WTC11 (cell line): Measurements from ENCODE around the gene MED26. TPM values are rescaled to one million over a fixed set of nuclear protein-coding genes. Genes with fewer than 3 reads are reported as not detected.

Experiments
- ATAC-seq: fragments of 200-7000 bp; cut with Tn5 transposase; 2 replicates; pipeline ENCODE4 v1.10.0; 2021; ENCODE audit warnings: mild to moderate bottlenecking, moderate library complexity
- CTCF ChIA-PET: fragments of 300-600 bp; sonication (Branson Sonifier 250); formaldehyde crosslinking; loops from one replicate; lab custom pipeline; 2021; ENCODE audit warnings: antibody characterized with exemption; lab: Charles Lee
- POLR2A ChIA-PET: fragments of 350-600 bp; sonication (Branson Sonifier 250); formaldehyde crosslinking; loops from one replicate; lab custom pipeline; 2021; ENCODE audit warnings: antibody characterized with exemption; lab: Charles Lee
- DNase-seq: peaks from one replicate; pipeline ENCODE4 v3.0.0; 2021; ENCODE audit warnings: low spot score
- H3K27ac Mint-ChIP-seq: 2 replicates; pipeline ENCODE4 v1.8.0; 2021; ENCODE audit warnings: mixed read lengths
- H3K27me3 Mint-ChIP-seq: 2 replicates; pipeline ENCODE4 v1.8.0; 2021; ENCODE audit warnings: low read depth, mild to moderate bottlenecking, moderate library complexity, mixed read lengths
- H3K36me3 Mint-ChIP-seq: 2 replicates; pipeline ENCODE4 v1.8.0; 2021; ENCODE audit warnings: mixed read lengths
- H3K4me1 Mint-ChIP-seq: 2 replicates; pipeline ENCODE4 v1.8.0; 2022; ENCODE audit warnings: mixed read lengths
- H3K4me3 Mint-ChIP-seq: 2 replicates; pipeline ENCODE4 v1.8.0; 2021; ENCODE audit warnings: mild to moderate bottlenecking, moderate library complexity, mixed read lengths
- H3K9me3 Mint-ChIP-seq: 2 replicates; pipeline ENCODE4 v1.8.0; 2021; ENCODE audit warnings: mixed read lengths
- FOXP1 ChIP-seq: sonication (generic); formaldehyde crosslinking; IDR thresholded peaks from 2 replicates; pipeline ENCODE4 v1.8.0; 2022; ENCODE audit warnings: missing genetic modification reagents, mild to moderate bottlenecking, moderate library complexity, borderline replicate concordance
- GTF2I ChIP-seq: fragments of 250-450 bp; sonication (Bioruptor Pico); conservative IDR thresholded peaks from 2 replicates; pipeline ENCODE4 v1.4.0; 2021; ENCODE audit warnings: mild to moderate bottlenecking
- HMGA2 ChIP-seq: fragments of 250-450 bp; sonication (Bioruptor Pico); IDR thresholded peaks from 2 replicates; pipeline ENCODE4 v1.4.0; 2021; ENCODE audit warnings: mild to moderate bottlenecking, moderate library complexity
- JAZF1 ChIP-seq: fragments of 250-450 bp; sonication (Bioruptor Pico); IDR thresholded peaks from 2 replicates; pipeline ENCODE4 v1.9.0; 2021; ENCODE audit warnings: moderate library complexity, mild to moderate bottlenecking, inconsistent platforms
- JUN ChIP-seq: sonication (generic); formaldehyde crosslinking; IDR thresholded peaks from 2 replicates; pipeline ENCODE4 v1.8.0; 2023; ENCODE audit warnings: mild to moderate bottlenecking, missing genetic modification reagents
- NR1H2 ChIP-seq: sonication (generic); formaldehyde crosslinking; IDR thresholded peaks from 2 replicates; pipeline ENCODE4 v1.9.0; 2021; ENCODE audit warnings: mild to moderate bottlenecking, moderate library complexity, missing genetic modification reagents
- NR2C2 ChIP-seq: sonication (generic); formaldehyde crosslinking; IDR thresholded peaks from 2 replicates; pipeline ENCODE4 v1.8.0; 2022; ENCODE audit warnings: mild to moderate bottlenecking, missing genetic modification reagents
- NR3C1 ChIP-seq: sonication (generic); formaldehyde crosslinking; conservative IDR thresholded peaks from 2 replicates; pipeline ENCODE4 v1.8.1; 2023; ENCODE audit warnings: low read depth, mild to moderate bottlenecking, missing genetic modification reagents
- SP1 ChIP-seq: sonication (generic); formaldehyde crosslinking; conservative IDR thresholded peaks from 2 replicates; pipeline ENCODE4 v1.8.1; 2022; ENCODE audit warnings: missing genetic modification reagents
- TCF7 ChIP-seq: sonication (generic); formaldehyde crosslinking; IDR thresholded peaks from 2 replicates; pipeline ENCODE4 v1.8.0; 2022; ENCODE audit warnings: mild to moderate bottlenecking, low read depth, missing genetic modification reagents, moderate library complexity
- TEAD1 ChIP-seq: sonication (generic); formaldehyde crosslinking; IDR thresholded peaks from 2 replicates; pipeline ENCODE4 v1.8.0; 2022; ENCODE audit warnings: mild to moderate bottlenecking, missing genetic modification reagents
- ZNF138 ChIP-seq: sonication (generic); formaldehyde crosslinking; conservative IDR thresholded peaks from 2 replicates; pipeline ENCODE4 v1.8.1; 2022; ENCODE audit warnings: mild to moderate bottlenecking, moderate library complexity, missing genetic modification reagents
- total RNA-seq: library from RNA; stranded (reverse); gene quantifications from 3 replicates; pipeline ENCODE4 v1.2.3, GENCODE V29; 2021
- TF ChIP-seq, protein P1 (sequence below): sonication (generic); formaldehyde crosslinking; IDR thresholded peaks from 2 replicates; pipeline ENCODE4 v1.8.1; 2022; ENCODE audit warnings: mild to moderate bottlenecking, moderate library complexity, missing genetic modification reagents
- TF ChIP-seq, protein P2 (sequence below): fragments of 250-450 bp; sonication (Bioruptor Pico); IDR thresholded peaks from 2 replicates; pipeline ENCODE4 v1.9.0; 2021; ENCODE audit warnings: mild to moderate bottlenecking
- TF ChIP-seq, protein P3 (sequence below): fragments of 250-450 bp; sonication (Bioruptor Pico); IDR thresholded peaks from 2 replicates; pipeline ENCODE4 v1.9.0; 2021; ENCODE audit warnings: moderate library complexity, mild to moderate bottlenecking, inconsistent platforms, borderline replicate concordance
- TF ChIP-seq, protein P4 (sequence below): fragments of 250-450 bp; sonication (Bioruptor Pico); conservative IDR thresholded peaks from 2 replicates; pipeline ENCODE4 v1.9.0; 2021; ENCODE audit warnings: mild to moderate bottlenecking
- TF ChIP-seq, protein P5 (sequence below): sonication (generic); formaldehyde crosslinking; IDR thresholded peaks from 2 replicates; pipeline ENCODE4 v1.8.0; 2023; ENCODE audit warnings: mild to moderate bottlenecking, missing genetic modification reagents
- TF ChIP-seq, protein P6 (sequence below): sonication (generic); formaldehyde crosslinking; IDR thresholded peaks from 2 replicates; pipeline ENCODE4 v1.8.0; 2022; ENCODE audit warnings: missing genetic modification reagents

The MED26 gene
- total RNA-seq, 1 experiment from 2014 or later = 14.2 TPM

DNA sequence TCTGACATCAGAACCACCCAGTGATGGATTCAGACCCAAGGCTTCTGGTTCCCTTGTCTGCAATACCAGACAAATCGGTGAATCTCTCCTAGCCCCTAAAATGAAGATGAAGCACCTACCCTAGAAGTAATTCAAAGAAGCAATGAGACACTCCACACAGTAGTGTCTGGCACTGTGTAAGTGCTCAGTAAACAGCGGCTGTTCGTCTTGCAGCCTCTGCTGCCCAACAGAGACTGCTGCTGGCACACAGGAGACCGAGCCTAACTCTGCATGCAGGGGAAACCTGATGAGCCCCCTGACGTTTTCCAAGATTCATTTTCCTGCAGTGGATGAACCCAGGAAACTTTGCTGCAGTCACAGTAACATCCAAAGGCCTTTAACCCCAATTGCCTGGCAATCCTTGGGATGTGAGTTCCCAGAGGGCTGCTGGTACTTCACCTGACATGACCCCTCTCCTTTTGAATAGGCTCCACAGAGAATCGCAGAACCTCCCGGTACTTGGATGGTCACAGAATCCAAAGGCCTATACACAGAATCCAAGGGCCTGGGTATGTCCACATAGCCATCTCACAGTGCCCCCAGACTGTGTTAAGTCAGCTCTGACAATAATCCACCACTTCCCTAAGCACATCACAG, 6.7 kb downstream of the MED26 start:
- POLR2A ChIA-PET = no interaction called here
- no peaks in the 10 kb centered on the region for H3K27me3 Mint-ChIP-seq
- no peak overlapping the region for H3K4me3 Mint-ChIP-seq
- peaks cover 6% of the 10 kb centered on the region; the same call in 1 of the 2 replicates for H3K36me3 Mint-ChIP-seq
- TF ChIP-seq, protein P1, sequence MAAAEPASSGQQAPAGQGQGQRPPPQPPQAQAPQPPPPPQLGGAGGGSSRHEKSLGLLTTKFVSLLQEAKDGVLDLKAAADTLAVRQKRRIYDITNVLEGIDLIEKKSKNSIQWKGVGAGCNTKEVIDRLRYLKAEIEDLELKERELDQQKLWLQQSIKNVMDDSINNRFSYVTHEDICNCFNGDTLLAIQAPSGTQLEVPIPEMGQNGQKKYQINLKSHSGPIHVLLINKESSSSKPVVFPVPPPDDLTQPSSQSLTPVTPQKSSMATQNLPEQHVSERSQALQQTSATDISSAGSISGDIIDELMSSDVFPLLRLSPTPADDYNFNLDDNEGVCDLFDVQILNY (CRISPR knock-in tag) = no peak
- TF ChIP-seq, protein P2, sequence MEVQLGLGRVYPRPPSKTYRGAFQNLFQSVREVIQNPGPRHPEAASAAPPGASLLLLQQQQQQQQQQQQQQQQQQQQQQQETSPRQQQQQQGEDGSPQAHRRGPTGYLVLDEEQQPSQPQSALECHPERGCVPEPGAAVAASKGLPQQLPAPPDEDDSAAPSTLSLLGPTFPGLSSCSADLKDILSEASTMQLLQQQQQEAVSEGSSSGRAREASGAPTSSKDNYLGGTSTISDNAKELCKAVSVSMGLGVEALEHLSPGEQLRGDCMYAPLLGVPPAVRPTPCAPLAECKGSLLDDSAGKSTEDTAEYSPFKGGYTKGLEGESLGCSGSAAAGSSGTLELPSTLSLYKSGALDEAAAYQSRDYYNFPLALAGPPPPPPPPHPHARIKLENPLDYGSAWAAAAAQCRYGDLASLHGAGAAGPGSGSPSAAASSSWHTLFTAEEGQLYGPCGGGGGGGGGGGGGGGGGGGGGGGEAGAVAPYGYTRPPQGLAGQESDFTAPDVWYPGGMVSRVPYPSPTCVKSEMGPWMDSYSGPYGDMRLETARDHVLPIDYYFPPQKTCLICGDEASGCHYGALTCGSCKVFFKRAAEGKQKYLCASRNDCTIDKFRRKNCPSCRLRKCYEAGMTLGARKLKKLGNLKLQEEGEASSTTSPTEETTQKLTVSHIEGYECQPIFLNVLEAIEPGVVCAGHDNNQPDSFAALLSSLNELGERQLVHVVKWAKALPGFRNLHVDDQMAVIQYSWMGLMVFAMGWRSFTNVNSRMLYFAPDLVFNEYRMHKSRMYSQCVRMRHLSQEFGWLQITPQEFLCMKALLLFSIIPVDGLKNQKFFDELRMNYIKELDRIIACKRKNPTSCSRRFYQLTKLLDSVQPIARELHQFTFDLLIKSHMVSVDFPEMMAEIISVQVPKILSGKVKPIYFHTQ (CRISPR knock-in tag) = no peak
- TF ChIP-seq JUN (CRISPR knock-in tag) = no peak
- no peak for TF ChIP-seq JAZF1
- no peak for TF ChIP-seq GTF2I (CRISPR knock-in tag)
- TF ChIP-seq FOXP1 (CRISPR knock-in tag) = no peak
- no peak for TF ChIP-seq ZNF138 (CRISPR knock-in tag)
- TF ChIP-seq, protein P3, sequence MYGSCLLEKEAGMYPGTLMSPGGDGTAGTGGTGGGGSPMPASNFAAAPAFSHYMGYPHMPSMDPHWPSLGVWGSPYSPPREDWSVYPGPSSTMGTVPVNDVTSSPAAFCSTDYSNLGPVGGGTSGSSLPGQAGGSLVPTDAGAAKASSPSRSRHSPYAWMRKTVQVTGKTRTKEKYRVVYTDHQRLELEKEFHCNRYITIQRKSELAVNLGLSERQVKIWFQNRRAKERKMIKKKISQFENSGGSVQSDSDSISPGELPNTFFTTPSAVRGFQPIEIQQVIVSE (CRISPR knock-in tag) = no peak
- TF ChIP-seq SP1 (CRISPR knock-in tag) = no peak
- no peak for TF ChIP-seq TCF7 (CRISPR knock-in tag)
- TF ChIP-seq, protein P4, sequence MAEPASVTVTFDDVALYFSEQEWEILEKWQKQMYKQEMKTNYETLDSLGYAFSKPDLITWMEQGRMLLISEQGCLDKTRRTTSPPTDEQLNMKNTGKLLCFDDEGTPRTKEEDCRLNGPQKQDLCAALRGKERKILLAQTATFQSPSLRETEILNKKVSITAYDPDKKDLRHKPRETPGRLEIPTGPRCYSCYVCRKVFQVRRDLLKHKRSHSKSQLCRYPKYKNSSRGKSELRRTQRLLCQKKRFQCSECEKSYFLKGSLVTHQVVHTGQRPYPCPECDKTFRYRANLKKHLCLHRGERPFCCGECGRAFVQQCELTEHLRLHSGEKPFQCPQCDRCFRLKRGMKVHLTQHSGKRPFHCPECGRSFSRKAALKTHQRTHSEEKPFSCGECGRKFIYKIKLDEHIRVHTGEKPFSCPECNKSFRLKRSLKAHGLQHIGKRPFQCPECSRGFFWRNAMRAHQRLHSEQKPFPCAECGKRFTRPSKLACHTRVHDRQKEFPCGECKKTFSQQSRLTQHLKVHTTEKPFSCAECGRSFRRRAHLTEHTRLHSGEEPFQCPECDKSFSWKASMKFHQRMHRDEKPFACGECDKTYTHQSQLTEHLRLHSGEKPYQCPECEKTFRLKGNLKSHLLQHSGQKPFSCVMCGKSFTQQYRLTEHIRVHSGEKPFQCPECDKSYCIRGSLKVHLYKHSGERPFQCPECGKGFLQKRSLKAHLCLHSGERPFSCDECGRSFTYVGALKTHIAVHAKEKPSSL (CRISPR knock-in tag) = no peak
- TF ChIP-seq HMGA2 = no peak
- no peak for TF ChIP-seq NR1H2 (CRISPR knock-in tag)
- TF ChIP-seq, protein P5, sequence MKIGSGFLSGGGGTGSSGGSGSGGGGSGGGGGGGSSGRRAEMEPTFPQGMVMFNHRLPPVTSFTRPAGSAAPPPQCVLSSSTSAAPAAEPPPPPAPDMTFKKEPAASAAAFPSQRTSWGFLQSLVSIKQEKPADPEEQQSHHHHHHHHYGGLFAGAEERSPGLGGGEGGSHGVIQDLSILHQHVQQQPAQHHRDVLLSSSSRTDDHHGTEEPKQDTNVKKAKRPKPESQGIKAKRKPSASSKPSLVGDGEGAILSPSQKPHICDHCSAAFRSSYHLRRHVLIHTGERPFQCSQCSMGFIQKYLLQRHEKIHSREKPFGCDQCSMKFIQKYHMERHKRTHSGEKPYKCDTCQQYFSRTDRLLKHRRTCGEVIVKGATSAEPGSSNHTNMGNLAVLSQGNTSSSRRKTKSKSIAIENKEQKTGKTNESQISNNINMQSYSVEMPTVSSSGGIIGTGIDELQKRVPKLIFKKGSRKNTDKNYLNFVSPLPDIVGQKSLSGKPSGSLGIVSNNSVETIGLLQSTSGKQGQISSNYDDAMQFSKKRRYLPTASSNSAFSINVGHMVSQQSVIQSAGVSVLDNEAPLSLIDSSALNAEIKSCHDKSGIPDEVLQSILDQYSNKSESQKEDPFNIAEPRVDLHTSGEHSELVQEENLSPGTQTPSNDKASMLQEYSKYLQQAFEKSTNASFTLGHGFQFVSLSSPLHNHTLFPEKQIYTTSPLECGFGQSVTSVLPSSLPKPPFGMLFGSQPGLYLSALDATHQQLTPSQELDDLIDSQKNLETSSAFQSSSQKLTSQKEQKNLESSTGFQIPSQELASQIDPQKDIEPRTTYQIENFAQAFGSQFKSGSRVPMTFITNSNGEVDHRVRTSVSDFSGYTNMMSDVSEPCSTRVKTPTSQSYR (CRISPR knock-in tag) = no peak
- TF ChIP-seq NR3C1 (CRISPR knock-in tag) = no peak
- TF ChIP-seq, protein P6, sequence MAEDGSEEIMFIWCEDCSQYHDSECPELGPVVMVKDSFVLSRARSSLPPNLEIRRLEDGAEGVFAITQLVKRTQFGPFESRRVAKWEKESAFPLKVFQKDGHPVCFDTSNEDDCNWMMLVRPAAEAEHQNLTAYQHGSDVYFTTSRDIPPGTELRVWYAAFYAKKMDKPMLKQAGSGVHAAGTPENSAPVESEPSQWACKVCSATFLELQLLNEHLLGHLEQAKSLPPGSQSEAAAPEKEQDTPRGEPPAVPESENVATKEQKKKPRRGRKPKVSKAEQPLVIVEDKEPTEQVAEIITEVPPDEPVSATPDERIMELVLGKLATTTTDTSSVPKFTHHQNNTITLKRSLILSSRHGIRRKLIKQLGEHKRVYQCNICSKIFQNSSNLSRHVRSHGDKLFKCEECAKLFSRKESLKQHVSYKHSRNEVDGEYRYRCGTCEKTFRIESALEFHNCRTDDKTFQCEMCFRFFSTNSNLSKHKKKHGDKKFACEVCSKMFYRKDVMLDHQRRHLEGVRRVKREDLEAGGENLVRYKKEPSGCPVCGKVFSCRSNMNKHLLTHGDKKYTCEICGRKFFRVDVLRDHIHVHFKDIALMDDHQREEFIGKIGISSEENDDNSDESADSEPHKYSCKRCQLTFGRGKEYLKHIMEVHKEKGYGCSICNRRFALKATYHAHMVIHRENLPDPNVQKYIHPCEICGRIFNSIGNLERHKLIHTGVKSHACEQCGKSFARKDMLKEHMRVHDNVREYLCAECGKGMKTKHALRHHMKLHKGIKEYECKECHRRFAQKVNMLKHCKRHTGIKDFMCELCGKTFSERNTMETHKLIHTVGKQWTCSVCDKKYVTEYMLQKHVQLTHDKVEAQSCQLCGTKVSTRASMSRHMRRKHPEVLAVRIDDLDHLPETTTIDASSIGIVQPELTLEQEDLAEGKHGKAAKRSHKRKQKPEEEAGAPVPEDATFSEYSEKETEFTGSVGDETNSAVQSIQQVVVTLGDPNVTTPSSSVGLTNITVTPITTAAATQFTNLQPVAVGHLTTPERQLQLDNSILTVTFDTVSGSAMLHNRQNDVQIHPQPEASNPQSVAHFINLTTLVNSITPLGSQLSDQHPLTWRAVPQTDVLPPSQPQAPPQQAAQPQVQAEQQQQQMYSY (CRISPR knock-in tag) = no peak
- no peak for TF ChIP-seq NR2C2 (CRISPR knock-in tag)
- no peak for TF ChIP-seq TEAD1 (CRISPR knock-in tag)
- H3K27ac Mint-ChIP-seq = no peak overlapping the region
- no peak for ATAC-seq
- no peak for DNase-seq
- H3K9me3 Mint-ChIP-seq = no peaks in the 10 kb centered on the region
- H3K4me1 Mint-ChIP-seq = peaks cover 40% of the 10 kb centered on the region
- CTCF ChIA-PET = no interaction called here
